Liver (tissue), 9 donors: Measurements from ENCODE around the gene USHBP1. TPM values are rescaled to one million over a fixed set of nuclear protein-coding genes. Genes with fewer than 3 reads are reported as not detected.

Source experiments
- DNase-seq: peaks from one replicate; pipeline ENCODE4 v3.0.0-alpha.2; 2017; ENCODE audit warnings: low spot score
- H3K27ac ChIP-seq, 2 donors: one replicate each; pipeline ENCODE4 v1.7.0; 2013; ENCODE audit warnings: inconsistent platforms in 2 of 2, low read length in 2 of 2, control low read depth in 1 of 2, low read depth in 1 of 2, mild to moderate bottlenecking in 1 of 2
- H3K27me3 ChIP-seq, 4 donors: one replicate each; pipeline versions ENCODE4 v1.6.1 to v1.7.0; 2013; ENCODE audit warnings: low read length in 3 of 4, inconsistent platforms in 1 of 4, mild to moderate bottlenecking in 1 of 4, moderate library complexity in 1 of 4; ENCODE audit not compliant: control insufficient read depth in 4 of 4, insufficient read depth in 4 of 4
- H3K36me3 ChIP-seq, 4 donors: one replicate each; pipeline versions ENCODE4 v1.6.1 to v1.7.0; 2013; ENCODE audit warnings: low read length in 3 of 4, mild to moderate bottlenecking in 3 of 4, low read depth in 1 of 4, moderate library complexity in 1 of 4; ENCODE audit not compliant: control insufficient read depth in 4 of 4, insufficient read depth in 3 of 4
- H3K4me1 ChIP-seq, 4 donors: one replicate each; pipeline versions ENCODE4 v1.6.1 to v1.7.0; 2013; ENCODE audit warnings: low read length in 3 of 4, mild to moderate bottlenecking in 3 of 4, moderate library complexity in 1 of 4; ENCODE audit not compliant: control insufficient read depth in 4 of 4, insufficient read depth in 4 of 4
- H3K4me3 ChIP-seq, 3 donors: one replicate each; pipeline versions ENCODE4 v1.6.1 to v1.7.0; 2013; ENCODE audit warnings: low read length in 3 of 3, control low read depth in 1 of 3, low read depth in 1 of 3, mild to moderate bottlenecking in 1 of 3
- H3K9ac ChIP-seq, 2 donors: one replicate each; pipeline ENCODE4 v1.7.0; 2013; ENCODE audit warnings: low read length in 2 of 2, mild to moderate bottlenecking in 2 of 2, moderate library complexity in 2 of 2, control low read depth in 1 of 2, low read depth in 1 of 2
- H3K9me3 ChIP-seq, 4 donors: one replicate each; pipeline versions ENCODE4 v1.6.1 to v1.7.0; 2013; ENCODE audit warnings: low read length in 3 of 4; ENCODE audit not compliant: control insufficient read depth in 4 of 4
- ATF3 ChIP-seq: IDR thresholded peaks from 2 replicates; pipeline ENCODE4 v1.6.1; 2016; ENCODE audit warnings: antibody characterized with exemption
- CTCF ChIP-seq: fragments of 150-350 bp; IDR thresholded peaks from 2 replicates; pipeline ENCODE4 v1.5.1; 2017; ENCODE audit warnings: improper control_type of control experiment, low read depth, low read length; ENCODE audit not compliant: missing input control
- EGR1 ChIP-seq, 2 donors: IDR thresholded peaks; 2 replicates each; pipeline ENCODE4 v1.6.1; 2016 to 2018; ENCODE audit warnings: antibody characterized with exemption in 2 of 2, low read depth in 2 of 2
- FOXA1 ChIP-seq: IDR thresholded peaks from 2 replicates; pipeline ENCODE4 v1.6.1; 2016; ENCODE audit warnings: antibody characterized with exemption
- FOXA2 ChIP-seq: IDR thresholded peaks from 2 replicates; pipeline ENCODE4 v1.6.1; 2016; ENCODE audit warnings: antibody characterized with exemption
- GABPA ChIP-seq, 2 donors: IDR thresholded peaks in 1 of 2; conservative IDR thresholded peaks in 1 of 2; 2 replicates each; pipeline ENCODE4 v1.6.1; 2016; ENCODE audit warnings: antibody characterized with exemption in 2 of 2, mild to moderate bottlenecking in 1 of 2, moderate library complexity in 1 of 2
- HNF4A ChIP-seq, 2 donors: conservative IDR thresholded peaks; 2 replicates each; pipeline ENCODE4 v1.6.1; 2016; ENCODE audit warnings: antibody characterized with exemption in 2 of 2, mild to moderate bottlenecking in 2 of 2
- HNF4G ChIP-seq: IDR thresholded peaks from 2 replicates; pipeline ENCODE4 v1.6.1; 2016; ENCODE audit warnings: antibody characterized with exemption
- JUND ChIP-seq, 2 donors: IDR thresholded peaks; 2 replicates each; pipeline ENCODE4 v1.6.1; 2016; ENCODE audit warnings: antibody characterized with exemption in 2 of 2
- MAX ChIP-seq: IDR thresholded peaks from 2 replicates; pipeline ENCODE4 v1.6.1; 2016; ENCODE audit warnings: antibody characterized with exemption
- NR2F2 ChIP-seq: IDR thresholded peaks from 2 replicates; pipeline ENCODE4 v1.6.1; 2016; ENCODE audit warnings: antibody characterized with exemption
- RAD21 ChIP-seq, 2 donors: IDR thresholded peaks; 2 replicates each; pipeline ENCODE4 v1.6.1; 2016; ENCODE audit warnings: antibody characterized with exemption in 2 of 2, mild to moderate bottlenecking in 2 of 2
- REST ChIP-seq: IDR thresholded peaks from 2 replicates; pipeline ENCODE4 v1.6.1; 2016; ENCODE audit warnings: antibody characterized with exemption, mild to moderate bottlenecking
- RXRA ChIP-seq, 2 donors: IDR thresholded peaks; 2 replicates each; pipeline ENCODE4 v1.6.1; 2017 to 2018; ENCODE audit warnings: antibody characterized with exemption in 2 of 2, mild to moderate bottlenecking in 1 of 2
- SP1 ChIP-seq: IDR thresholded peaks from 2 replicates; pipeline ENCODE4 v1.6.1; 2018; ENCODE audit warnings: antibody characterized with exemption, mild to moderate bottlenecking
- TAF1 ChIP-seq: conservative IDR thresholded peaks from 2 replicates; pipeline ENCODE4 v1.6.1; 2016; ENCODE audit warnings: antibody characterized with exemption, mild to moderate bottlenecking
- ZBTB33 ChIP-seq: IDR thresholded peaks from 2 replicates; pipeline ENCODE4 v1.6.1; 2016; ENCODE audit warnings: antibody characterized with exemption
- WGBS: extraction: QIAGEN DNeasy Blood & Tissue Kit; methylation state at CpG from one replicate; pipeline ENCODE4 v1.1.7; 2013; 5-methylcytosine and 5-hydroxymethylcytosine counted together
- polyA plus RNA-seq, 2 donors: library from polyadenylated mRNA; stranded (reverse) in 1 of 2; unstranded in 1 of 2; fragments of 200-250 nt in 1 of 2; fragments of >200 nt in 1 of 2; fragmentation: Nextera tagmentation in 1 of 2; extraction: Ambion mirVana in 1 of 2; gene quantifications; one replicate each; pipeline versions ENCODE4 v1.2.1 to v1.2.3, GENCODE V29; 2013 to 2015
- total RNA-seq, 2 donors: library from RNA; depleted of rRNA; stranded (reverse); fragments of >200 nt; gene quantifications; one replicate each; pipeline ENCODE4 v1.2.3, GENCODE V29; 2014
- donor health status: healthy.
- donor health status: healthy.
- donor health status: healthy.
- donor health status: healthy.
- donor health status: healthy.

USHBP1 gene
- total and polyA plus RNA-seq, 4 donors: 1.2 to 2.6 (median 1.9) TPM

- no peak overlapping the region for H3K4me3 ChIP-seq
- no peaks in the 10 kb centered on the region for H3K9me3 ChIP-seq
- DNase-seq: no peak
- H3K9ac ChIP-seq: no peak overlapping the region
- peak overlapping the region in 1 of 2 donors; percentile 23 for H3K27ac ChIP-seq
- H3K4me1 ChIP-seq: peaks cover 12 to 46% (median 37%) of the 10 kb centered on the region in 4 donors
- no peak for TF ChIP-seq ZBTB33
- TF ChIP-seq HNF4A (conservative IDR thresholded peaks at IDR 0.05): no peak
- no peak for TF ChIP-seq FOXA2
- no peak for TF ChIP-seq FOXA1
- no peak for TF ChIP-seq MAX
- TF ChIP-seq JUND (IDR thresholded peaks at IDR 0.05): no peak
- no peak for TF ChIP-seq NR2F2
- no peak for TF ChIP-seq RXRA (IDR thresholded peaks at IDR 0.05)
- TF ChIP-seq GABPA (IDR thresholded peaks at IDR 0.05 in 1 of 2, conservative IDR thresholded peaks at IDR 0.05 in 1 of 2): no peak
- TF ChIP-seq RAD21 (IDR thresholded peaks at IDR 0.05): no peak
- no peak for TF ChIP-seq CTCF
- TF ChIP-seq TAF1: no peak
- TF ChIP-seq SP1: no peak
- TF ChIP-seq EGR1 (IDR thresholded peaks at IDR 0.05; ENCODE audit: low read depth in 2 of 2): no peak
- no peak for TF ChIP-seq ATF3
- TF ChIP-seq HNF4G: no peak
- TF ChIP-seq REST: no peak
- H3K36me3 ChIP-seq: no peaks in the 10 kb centered on the region
- WGBS: 65% methylated on average over 12 of the region's 12 CpGs
- H3K27me3 ChIP-seq: no peaks in the 10 kb centered on the region
Measured at GRCh38 chr19:17303940-17304267, 39.4 kb upstream of the USHBP1 start.
